ENCODE results near the gene SEC24D.

The SEC24D gene

DNA sequence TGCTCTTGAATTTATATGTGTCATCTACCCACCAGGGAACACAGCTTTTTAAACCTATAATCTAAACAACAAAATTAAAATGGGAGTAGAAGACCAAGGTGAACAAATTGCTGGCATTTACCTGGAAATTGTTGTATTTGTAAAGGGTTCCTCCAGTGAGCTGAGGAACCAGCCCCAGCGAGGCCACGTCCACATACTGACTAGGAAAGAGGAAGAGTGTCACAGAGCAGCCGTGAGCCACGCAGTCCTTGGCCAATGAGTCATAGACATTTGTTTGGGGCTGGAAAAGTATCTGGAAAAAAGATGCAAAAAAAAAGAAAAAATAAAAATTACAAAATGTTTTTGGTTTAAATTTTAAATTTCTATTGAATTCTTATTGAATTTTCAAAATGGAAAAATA, 92.1 kb downstream of the SEC24D start:
- H3K4me3 ChIP-seq (ENCODE audit: low read length): no peak overlapping the region
- H3K9me2 ChIP-seq (replicated peaks; ENCODE audit: control insufficient read depth, low read length): no peaks in the 10 kb centered on the region
- no peaks in the 10 kb centered on the region for H4K20me1 ChIP-seq (ENCODE audit: control insufficient read depth, insufficient read depth, low read depth, low read length)
- peaks cover 5% of the 10 kb centered on the region; the same call in 1 of the 2 replicates for H3K4me1 ChIP-seq (ENCODE audit: control insufficient read depth, low read length)
- H3K79me2 ChIP-seq (ENCODE audit: control insufficient read depth, low read length): no peaks in the 10 kb centered on the region
- TF ChIP-seq EZH2phosphoT487 (IDR thresholded peaks at IDR 0.05; ENCODE audit: borderline replicate concordance, low read length): no peak
- TF ChIP-seq CTCF (IDR thresholded peaks at IDR 0.05; ENCODE audit: low read depth, low read length, poor library complexity, severe bottlenecking): no peak
- no peaks in the 10 kb centered on the region; the same call in 1 of the 2 replicates for H3F3A ChIP-seq (ENCODE audit: control insufficient read depth, insufficient read depth)
- H3K27ac ChIP-seq (ENCODE audit: low read depth, low read length): no peak overlapping the region
- H3K27me3 ChIP-seq (ENCODE audit: control insufficient read depth, low read length): no peaks in the 10 kb centered on the region
- no peaks in the 10 kb centered on the region for H3K9me3 ChIP-seq (ENCODE audit: control insufficient read depth, insufficient read depth, low read length)
- H3K4me2 ChIP-seq (ENCODE audit: low read length): no peak overlapping the region
- peaks cover 22% of the 10 kb centered on the region for H3K36me3 ChIP-seq (ENCODE audit: control insufficient read depth, low read length)

GRCh38 chr4:118742050-118742449, 93.9 kb downstream of the SEC24D start:
- no peak overlapping the region for H3K4me3 ChIP-seq (ENCODE audit: low read length)
- H3K9me2 ChIP-seq (replicated peaks; ENCODE audit: control insufficient read depth, low read length): no peaks in the 10 kb centered on the region
- no peak for TF ChIP-seq EZH2phosphoT487 (IDR thresholded peaks at IDR 0.05; ENCODE audit: borderline replicate concordance, low read length)
- TF ChIP-seq CTCF (IDR thresholded peaks at IDR 0.05; ENCODE audit: low read depth, low read length, poor library complexity, severe bottlenecking): no peak
- H3K4me2 ChIP-seq (ENCODE audit: low read length): no peak overlapping the region
- no peak overlapping the region for H3K27ac ChIP-seq (ENCODE audit: low read depth, low read length)
- H3K9me3 ChIP-seq (ENCODE audit: control insufficient read depth, insufficient read depth, low read length): no peaks in the 10 kb centered on the region
- no peaks in the 10 kb centered on the region; the same call in 1 of the 2 replicates for H3F3A ChIP-seq (ENCODE audit: control insufficient read depth, insufficient read depth)
- no peaks in the 10 kb centered on the region for H3K79me2 ChIP-seq (ENCODE audit: control insufficient read depth, low read length)
- no peaks in the 10 kb centered on the region for H4K20me1 ChIP-seq (ENCODE audit: control insufficient read depth, insufficient read depth, low read depth, low read length)
- H3K36me3 ChIP-seq (ENCODE audit: control insufficient read depth, low read length): peaks cover 34% of the 10 kb centered on the region
- H3K4me1 ChIP-seq (ENCODE audit: control insufficient read depth, low read length): peaks cover 5% of the 10 kb centered on the region; the same call in 1 of the 2 replicates
- no peaks in the 10 kb centered on the region for H3K27me3 ChIP-seq (ENCODE audit: control insufficient read depth, low read length)

GRCh38 chr4:118741301-118741855, 94.5 kb downstream of the SEC24D start:
- H3K27me3 ChIP-seq (ENCODE audit: control insufficient read depth, low read length): no peaks in the 10 kb centered on the region
- H4K20me1 ChIP-seq (ENCODE audit: control insufficient read depth, insufficient read depth, low read depth, low read length): no peaks in the 10 kb centered on the region
- H3K9me3 ChIP-seq (ENCODE audit: control insufficient read depth, insufficient read depth, low read length): no peaks in the 10 kb centered on the region
- H3K4me1 ChIP-seq (ENCODE audit: control insufficient read depth, low read length): peaks cover 5% of the 10 kb centered on the region; the same call in 1 of the 2 replicates
- H3K4me3 ChIP-seq (ENCODE audit: low read length): no peak overlapping the region
- no peaks in the 10 kb centered on the region for H3K9me2 ChIP-seq (replicated peaks; ENCODE audit: control insufficient read depth, low read length)
- H3K79me2 ChIP-seq (ENCODE audit: control insufficient read depth, low read length): no peaks in the 10 kb centered on the region
- no peaks in the 10 kb centered on the region; the same call in 1 of the 2 replicates for H3F3A ChIP-seq (ENCODE audit: control insufficient read depth, insufficient read depth)
- no peak overlapping the region for H3K4me2 ChIP-seq (ENCODE audit: low read length)
- TF ChIP-seq EZH2phosphoT487 (IDR thresholded peaks at IDR 0.05; ENCODE audit: borderline replicate concordance, low read length) (no peak), CTCF (IDR thresholded peaks at IDR 0.05; ENCODE audit: low read depth, low read length, poor library complexity, severe bottlenecking) (no peak)
- no peak overlapping the region for H3K27ac ChIP-seq (ENCODE audit: low read depth, low read length)
- H3K36me3 ChIP-seq (ENCODE audit: control insufficient read depth, low read length): peaks cover 40% of the 10 kb centered on the region

All from DOHH2 (cell line).